Smooth muscle cell (in vitro differentiated cells): Measurements from ENCODE around the gene TMEM247. TPM values are rescaled to one million over a fixed set of nuclear protein-coding genes. Genes with fewer than 3 reads are reported as not detected.

Source experiments
- DNase-seq: peaks from one replicate; lab custom pipeline; 2025; ENCODE audit not compliant: unreplicated experiment; lab: John Stamatoyannopoulos, UW
- H2AFZ ChIP-seq: fragments of 200-600 bp; sonication (generic); 2 replicates; pipeline ENCODE4 v1.6.0; 2016; ENCODE audit warnings: antibody characterized with exemption, low read depth, mild to moderate bottlenecking
- H3F3A ChIP-seq: fragments of 200-600 bp; sonication (generic); 2 replicates; pipeline ENCODE4 v1.6.0; 2017; ENCODE audit warnings: antibody characterized with exemption, low read depth
- H3K27ac ChIP-seq: fragments of 200-600 bp; sonication (generic); 2 replicates; pipeline ENCODE4 v1.5.1; 2016; ENCODE audit warnings: low read depth, mild to moderate bottlenecking
- H3K27me3 ChIP-seq: fragments of 200-600 bp; sonication (generic); 2 replicates; pipeline ENCODE4 v1.6.1; 2016; ENCODE audit warnings: low read depth, mild to moderate bottlenecking
- H3K36me3 ChIP-seq: fragments of 200-600 bp; sonication (generic); 2 replicates; pipeline ENCODE4 v1.5.1; 2016; ENCODE audit warnings: low read depth
- H3K4me1 ChIP-seq: fragments of 200-600 bp; sonication (generic); 2 replicates; pipeline ENCODE4 v1.5.1; 2016; ENCODE audit warnings: low read depth
- H3K4me2 ChIP-seq: fragments of 200-600 bp; sonication (generic); 2 replicates; pipeline ENCODE4 v1.6.0; 2016; ENCODE audit warnings: mild to moderate bottlenecking
- H3K4me3 ChIP-seq: fragments of 200-600 bp; sonication (generic); 2 replicates; pipeline ENCODE4 v1.5.1; 2016; ENCODE audit warnings: mild to moderate bottlenecking
- H3K79me2 ChIP-seq: fragments of 200-600 bp; sonication (generic); 2 replicates; pipeline ENCODE4 v1.6.0; 2016; ENCODE audit warnings: low read depth, mild to moderate bottlenecking
- H3K9ac ChIP-seq: fragments of 200-600 bp; sonication (generic); 2 replicates; pipeline ENCODE4 v1.6.0; 2016; ENCODE audit warnings: low read depth
- H3K9me3 ChIP-seq: fragments of 200-600 bp; sonication (generic); replicated peaks from 2 replicates; pipeline ENCODE4 v1.5.1; 2016; ENCODE audit warnings: low read depth
- H4K20me1 ChIP-seq: fragments of 200-600 bp; sonication (generic); 2 replicates; pipeline ENCODE4 v1.6.0; 2016; ENCODE audit warnings: low read depth
- WGBS: methylation state at CpG from one replicate; pipeline ENCODE4 v1.1.7; 2016; ENCODE audit warnings: low lambda C conversion rate; 5-methylcytosine and 5-hydroxymethylcytosine counted together
- polyA plus RNA-seq: library from polyadenylated mRNA; unstranded; fragments of >200 nt; fragmentation: Nextera tagmentation; extraction: Ambion mirVana; gene quantifications from 2 replicates; pipeline ENCODE4 v1.2.1, GENCODE V29; 2016
- total RNA-seq: library from RNA; depleted of rRNA; stranded (reverse); fragments of >200 nt; gene quantifications from 2 replicates; pipeline ENCODE4 v1.2.3, GENCODE V29; 2014
- TF ChIP-seq, protein P1 (sequence below): fragments of 200-600 bp; sonication (generic); IDR thresholded peaks from 2 replicates; pipeline ENCODE4 v1.5.1; 2017; ENCODE audit warnings: borderline replicate concordance, mild to moderate bottlenecking, antibody characterized with exemption; ENCODE audit not compliant: insufficient read depth, poor library complexity, severe bottlenecking

Gene TMEM247
- total and polyA plus RNA-seq, 2 experiments from 2014 or later = not detected

DNA sequence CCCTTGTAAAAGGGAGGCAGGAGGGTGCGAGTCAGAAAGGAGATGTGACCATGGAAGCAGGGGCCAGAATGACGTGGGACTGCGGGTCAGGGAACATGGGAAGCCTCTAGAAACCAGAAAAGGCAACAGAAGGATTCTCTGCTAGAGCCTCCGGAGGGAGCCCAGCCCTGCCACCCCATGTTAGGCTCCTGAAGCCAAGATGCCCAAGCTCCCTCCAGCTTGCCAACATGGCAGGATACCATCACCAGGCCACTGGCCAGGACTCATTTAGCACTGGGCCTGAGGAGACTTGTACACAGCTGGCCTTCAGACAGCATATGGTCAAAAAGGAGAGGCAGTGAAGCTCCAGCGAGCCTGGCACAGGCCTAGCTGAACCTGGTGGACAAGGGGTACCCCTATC lies 5.6 kb downstream of the TMEM247 start:
- Histone ChIP-seq H3K79me2 (no peaks in the 10 kb centered on the region), H3K9me3 (no peaks in the 10 kb centered on the region), H3K4me3 (no peak overlapping the region), H3K4me1 (peaks cover 8% of the 10 kb centered on the region), H3K4me2 (no peak overlapping the region), H3K36me3 (no peaks in the 10 kb centered on the region), H2AFZ (no peak overlapping the region), H3K27me3 (no peaks in the 10 kb centered on the region), H3F3A (peaks cover 9% of the 10 kb centered on the region), H3K9ac (no peak overlapping the region), H4K20me1 (no peaks in the 10 kb centered on the region), H3K27ac (no peak overlapping the region)
- WGBS = 90% methylated on average over 5 of the region's 5 CpGs
- TF ChIP-seq, protein P1, sequence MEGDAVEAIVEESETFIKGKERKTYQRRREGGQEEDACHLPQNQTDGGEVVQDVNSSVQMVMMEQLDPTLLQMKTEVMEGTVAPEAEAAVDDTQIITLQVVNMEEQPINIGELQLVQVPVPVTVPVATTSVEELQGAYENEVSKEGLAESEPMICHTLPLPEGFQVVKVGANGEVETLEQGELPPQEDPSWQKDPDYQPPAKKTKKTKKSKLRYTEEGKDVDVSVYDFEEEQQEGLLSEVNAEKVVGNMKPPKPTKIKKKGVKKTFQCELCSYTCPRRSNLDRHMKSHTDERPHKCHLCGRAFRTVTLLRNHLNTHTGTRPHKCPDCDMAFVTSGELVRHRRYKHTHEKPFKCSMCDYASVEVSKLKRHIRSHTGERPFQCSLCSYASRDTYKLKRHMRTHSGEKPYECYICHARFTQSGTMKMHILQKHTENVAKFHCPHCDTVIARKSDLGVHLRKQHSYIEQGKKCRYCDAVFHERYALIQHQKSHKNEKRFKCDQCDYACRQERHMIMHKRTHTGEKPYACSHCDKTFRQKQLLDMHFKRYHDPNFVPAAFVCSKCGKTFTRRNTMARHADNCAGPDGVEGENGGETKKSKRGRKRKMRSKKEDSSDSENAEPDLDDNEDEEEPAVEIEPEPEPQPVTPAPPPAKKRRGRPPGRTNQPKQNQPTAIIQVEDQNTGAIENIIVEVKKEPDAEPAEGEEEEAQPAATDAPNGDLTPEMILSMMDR = no peak
- DNase-seq = no peak

DNA sequence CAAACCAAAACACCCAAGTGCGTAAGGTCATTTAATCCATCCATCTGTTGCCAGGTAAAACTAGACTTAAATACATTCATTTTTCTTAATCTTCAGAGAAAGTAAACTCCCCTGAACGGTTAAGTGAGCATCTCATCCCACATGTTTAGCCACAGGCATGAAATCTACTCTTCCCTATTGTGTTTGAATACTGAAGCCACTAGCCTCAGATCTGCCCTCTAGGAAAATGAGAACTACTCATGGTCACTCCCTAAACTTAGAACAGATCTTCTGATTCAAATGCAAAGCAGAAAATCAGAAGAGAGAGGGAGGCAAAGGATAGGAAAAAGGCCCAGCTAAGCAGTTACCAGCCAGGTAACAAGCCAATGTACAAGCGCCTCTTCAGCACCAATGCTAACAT lies 7.1 kb downstream of the TMEM247 start:
- H3K27me3 ChIP-seq = no peaks in the 10 kb centered on the region
- H2AFZ ChIP-seq = no peak overlapping the region
- peaks cover 18% of the 10 kb centered on the region for H3K4me1 ChIP-seq
- no peaks in the 10 kb centered on the region for H4K20me1 ChIP-seq
- H3K27ac ChIP-seq = no peak overlapping the region
- H3K9ac ChIP-seq = no peak overlapping the region
- no peak overlapping the region for H3K4me2 ChIP-seq
- 89% methylated on average over 3 of the region's 3 CpGs for WGBS
- H3K4me3 ChIP-seq = no peak overlapping the region
- peaks cover 3% of the 10 kb centered on the region for H3F3A ChIP-seq
- H3K79me2 ChIP-seq = no peaks in the 10 kb centered on the region
- TF ChIP-seq, protein P1 = no peak
- no peaks in the 10 kb centered on the region for H3K36me3 ChIP-seq
- H3K9me3 ChIP-seq = no peaks in the 10 kb centered on the region
- no peak for DNase-seq

DNA sequence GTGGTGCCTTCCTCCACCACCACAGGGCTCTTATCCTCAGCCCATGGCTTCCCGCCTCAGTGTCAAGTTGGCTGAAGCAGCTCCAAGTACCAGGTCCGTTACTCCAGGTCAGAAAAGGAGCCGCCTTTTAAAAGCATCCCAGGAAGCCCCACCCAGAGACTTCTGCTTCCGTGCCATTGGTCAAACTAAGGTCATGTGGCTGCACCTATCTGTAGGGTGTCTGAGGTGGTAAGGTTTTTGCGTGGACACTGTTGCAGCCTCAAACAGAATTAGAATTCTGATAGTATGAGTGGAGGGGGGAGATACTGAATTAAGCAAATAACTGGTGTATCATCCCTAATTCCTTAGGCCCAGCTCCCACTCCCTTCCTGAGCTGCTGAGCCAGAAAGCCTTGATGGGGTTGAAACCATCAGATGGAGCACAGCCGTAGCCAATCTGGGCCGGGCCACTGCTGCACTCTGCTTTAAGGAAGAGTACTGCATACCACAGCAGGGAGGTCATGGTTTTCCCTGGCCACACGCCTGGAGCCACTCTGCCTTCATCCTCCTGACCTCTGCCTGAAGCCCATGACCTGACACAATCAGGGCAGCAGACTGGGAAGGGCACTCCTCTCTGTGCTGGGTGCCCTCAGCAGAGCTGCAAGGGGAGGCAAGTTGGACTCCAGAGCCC lies 8.4 kb downstream of the TMEM247 start:
- Histone ChIP-seq H3K27ac (no peak overlapping the region), H3K9ac (no peak overlapping the region), H3K4me2 (no peak overlapping the region), H3K4me1 (peaks cover 19% of the 10 kb centered on the region), H2AFZ (no peak overlapping the region), H3F3A (no peaks in the 10 kb centered on the region), H4K20me1 (no peaks in the 10 kb centered on the region), H3K27me3 (no peaks in the 10 kb centered on the region), H3K9me3 (no peaks in the 10 kb centered on the region), H3K79me2 (no peaks in the 10 kb centered on the region), H3K36me3 (no peaks in the 10 kb centered on the region), H3K4me3 (no peak overlapping the region)
- TF ChIP-seq, protein P1 = no peak
- WGBS = 66% methylated on average over 8 of the region's 8 CpGs
- DNase-seq = no peak

DNA sequence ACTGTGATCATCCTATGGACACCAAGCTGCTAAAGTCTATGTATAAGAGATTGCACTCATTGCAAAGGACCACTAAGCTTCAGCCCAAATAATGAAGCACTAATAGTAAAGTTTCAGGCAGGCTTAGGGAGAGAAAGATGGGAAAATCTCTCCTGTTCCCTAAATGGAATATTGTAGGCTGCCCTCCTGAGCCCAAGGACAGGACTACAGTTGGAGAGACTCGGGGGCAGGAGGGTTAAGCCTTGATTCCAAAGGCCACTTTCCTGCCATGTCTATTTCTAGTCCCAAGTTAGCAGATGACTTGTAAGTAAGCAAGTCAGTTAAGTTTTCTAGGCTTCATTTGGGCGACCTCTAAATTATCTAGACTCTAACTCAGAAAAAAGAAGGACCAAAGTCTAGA lies 9.0 kb downstream of the TMEM247 start:
- WGBS = 91% methylated on average over 2 of the region's 2 CpGs
- DNase-seq = no peak

More for the DNA sequence above, 9.0 kb downstream of the TMEM247 start:
- Histone ChIP-seq H3K4me3 (no peak overlapping the region), H3K4me1 (peaks cover 24% of the 10 kb centered on the region), H3K9ac (no peak overlapping the region), H3F3A (no peaks in the 10 kb centered on the region), H3K36me3 (no peaks in the 10 kb centered on the region), H3K27me3 (no peaks in the 10 kb centered on the region), H4K20me1 (no peaks in the 10 kb centered on the region), H3K4me2 (no peak overlapping the region), H3K79me2 (no peaks in the 10 kb centered on the region), H2AFZ (no peak overlapping the region), H3K27ac (no peak overlapping the region), H3K9me3 (no peaks in the 10 kb centered on the region)
- TF ChIP-seq, protein P1 = no peak
